Heart left ventricle (tissue), 16 donors: ENCODE data around the gene MAPK10. TPM values are rescaled to one million over a fixed set of nuclear protein-coding genes. Genes with fewer than 3 reads are reported as not detected.

ENCODE experiments used
- ATAC-seq, 4 donors: fragments of 200-7000 bp; cut with Tn5 transposase; one replicate each; pipeline ENCODE4 v1.9.1; 2020 to 2022; ENCODE audit warnings: moderate library complexity in 4 of 4, mild to moderate bottlenecking in 3 of 4, moderate number of reproducible peaks in 1 of 4
- DNase-seq, 5 donors: peaks; one replicate each; pipeline ENCODE4 v3.0.0-alpha.2; 2020
- H3K27ac ChIP-seq, 12 donors: fragments of 200-600 bp; sonication (generic) in 4 of 12; one replicate each; pipeline versions ENCODE4 v1.5.0 to v1.8.0; 2016 to 2022; ENCODE audit warnings: mild to moderate bottlenecking in 2 of 12
- H3K27me3 ChIP-seq, 9 donors: fragments of 200-600 bp; sonication (generic) in 2 of 9; one replicate each; pipeline versions ENCODE4 v1.5.1 to v1.8.0; 2016 to 2022; ENCODE audit warnings: mild to moderate bottlenecking in 3 of 9
- H3K36me3 ChIP-seq, 9 donors: fragments of 200-600 bp; sonication (generic) in 2 of 9; one replicate each; pipeline versions ENCODE4 v1.5.0 to v1.8.0; 2018 to 2022; ENCODE audit warnings: mild to moderate bottlenecking in 2 of 9
- H3K4me1 ChIP-seq, 12 donors: fragments of 200-600 bp; sonication (generic) in 4 of 12; one replicate each; pipeline versions ENCODE4 v1.5.0 to v1.8.0; 2016 to 2022; ENCODE audit warnings: mild to moderate bottlenecking in 3 of 12
- H3K4me3 ChIP-seq, 12 donors: fragments of 200-600 bp; sonication (generic) in 4 of 12; one replicate each; pipeline versions ENCODE4 v1.5.0 to v1.8.0; 2017 to 2022; ENCODE audit warnings: mild to moderate bottlenecking in 9 of 12, moderate library complexity in 4 of 12
- H3K9me3 ChIP-seq, 12 donors: fragments of 200-600 bp; sonication (generic) in 4 of 12; one replicate each; pipeline versions ENCODE4 v1.5.0 to v1.8.0; 2016 to 2022; ENCODE audit warnings: mild to moderate bottlenecking in 1 of 12
- POLR2A ChIP-seq, 2 donors: fragments of 450-650 bp; IDR thresholded peaks; one replicate each; pipeline ENCODE4 v1.6.1; 2017; ENCODE audit warnings: antibody characterized with exemption in 2 of 2, mild to moderate bottlenecking in 2 of 2, moderate library complexity in 2 of 2
- WGBS, 4 donors: extraction: QIAGEN DNeasy Blood & Tissue Kit in 2 of 4; methylation state at CpG; one replicate each; pipeline versions ENCODE4 v1.1.5 to v1.1.7; 2013 to 2018; 5-methylcytosine and 5-hydroxymethylcytosine counted together
- intact Hi-C, 10 donors: fragments of 100-400 bp; cut with DNase I; formaldehyde crosslinking; loops; one replicate each; pipeline versions ENCODE4 v1.11.1 to v1.14.2; 2022
- polyA plus RNA-seq, 2 donors: library from polyadenylated mRNA; stranded (reverse); fragments of 200-250 nt; gene quantifications; one replicate each; pipeline ENCODE4 v1.2.3, GENCODE V29; 2013
- total RNA-seq, 9 donors: library from RNA; depleted of rRNA in 2 of 9; stranded (reverse); fragments of >200 nt in 2 of 9; fragmentation: NEBNext Ultra II Directional in 3 of 9; extraction: Animal tissue kit (Norgen Biotek cat#: 25700) in 3 of 9; gene quantifications; one replicate each; pipeline versions ENCODE4 v1.1.0 to v1.2.4, GENCODE V29; 2016 to 2023
- TF ChIP-seq, protein P1 (sequence below), 12 donors: fragments of 200-600 bp; sonication (generic) in 4 of 12; IDR thresholded peaks; one replicate each; pipeline versions ENCODE4 v1.5.0 to v1.8.0; 2018 to 2022; ENCODE audit warnings: antibody characterized with exemption in 12 of 12, mild to moderate bottlenecking in 5 of 12
- donor health status: ischemic (EF 13 %, LVEDD 7.1; RV severe dilation, severe dysfunction).
- donor health status: healthy with polysubstance abuse.
- donor health status: DM: no; HTN: yes; CAD: no.
- donor health status: DM: no; HTN: no; CAD: no.
- donor health status: ischemic (EF 25% LVEDD 6.9; RV normal size, moderate dysfunction).
- donor health status: ischemic (EF 25% LVEDD 5.7; RV mildly dilated, moderate dysfunction).
- donor health status: healthy.
- donor health status: DM: yes; HTN: yes; CAD: no.
- donor health status: ischemic (EF 35%, LVEDD 5.7; RV mildly dilated, moderate dysfunction).
- donor health status: nonischemic (EF 11% LVEDD 7.7; RV severe dilation, severe dysfunction).
- donor health status: DM: yes; HTN: yes; CAD: no.
- donor health status: PGD.
- donor health status: ischemic (EF 29% LVEDD 5.4; RV normal size, mild dysfunction).
- donor health status: nonischemic (EF 23%, LVEDD 6.1; RV moderate dilation, normal function).

The MAPK10 gene
- total and polyA plus RNA-seq, 11 donors: 0.87 to 14.1 (median 2.7) TPM

DNA sequence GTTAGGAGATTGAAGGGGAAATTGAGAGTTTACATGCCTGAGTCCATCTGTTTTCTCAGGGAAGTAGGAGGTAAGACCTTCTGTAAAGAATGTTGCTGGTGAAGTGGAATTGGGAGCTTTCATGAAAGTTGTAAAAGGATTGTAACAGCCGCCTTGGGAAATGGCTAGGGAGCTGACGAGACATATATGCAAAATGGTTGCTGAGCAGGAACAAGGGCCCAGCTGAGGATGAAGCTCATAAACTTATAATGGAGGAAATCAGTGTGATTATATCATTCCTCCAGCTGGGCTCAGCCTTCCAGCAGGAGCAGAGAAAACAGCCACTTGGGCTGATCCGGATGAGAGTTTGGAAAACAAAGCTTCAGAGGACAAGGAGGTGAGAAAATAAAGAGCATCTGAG, 208.7 kb downstream of the MAPK10 start:
- TF ChIP-seq, protein P1, sequence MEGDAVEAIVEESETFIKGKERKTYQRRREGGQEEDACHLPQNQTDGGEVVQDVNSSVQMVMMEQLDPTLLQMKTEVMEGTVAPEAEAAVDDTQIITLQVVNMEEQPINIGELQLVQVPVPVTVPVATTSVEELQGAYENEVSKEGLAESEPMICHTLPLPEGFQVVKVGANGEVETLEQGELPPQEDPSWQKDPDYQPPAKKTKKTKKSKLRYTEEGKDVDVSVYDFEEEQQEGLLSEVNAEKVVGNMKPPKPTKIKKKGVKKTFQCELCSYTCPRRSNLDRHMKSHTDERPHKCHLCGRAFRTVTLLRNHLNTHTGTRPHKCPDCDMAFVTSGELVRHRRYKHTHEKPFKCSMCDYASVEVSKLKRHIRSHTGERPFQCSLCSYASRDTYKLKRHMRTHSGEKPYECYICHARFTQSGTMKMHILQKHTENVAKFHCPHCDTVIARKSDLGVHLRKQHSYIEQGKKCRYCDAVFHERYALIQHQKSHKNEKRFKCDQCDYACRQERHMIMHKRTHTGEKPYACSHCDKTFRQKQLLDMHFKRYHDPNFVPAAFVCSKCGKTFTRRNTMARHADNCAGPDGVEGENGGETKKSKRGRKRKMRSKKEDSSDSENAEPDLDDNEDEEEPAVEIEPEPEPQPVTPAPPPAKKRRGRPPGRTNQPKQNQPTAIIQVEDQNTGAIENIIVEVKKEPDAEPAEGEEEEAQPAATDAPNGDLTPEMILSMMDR (IDR thresholded peaks at IDR 0.05): no peak
- TF ChIP-seq POLR2A (IDR thresholded peaks at IDR 0.05): no peak
- Histone ChIP-seq H3K4me1 (no peaks in the 10 kb centered on the region), H3K27ac (no peak overlapping the region), H3K9me3 (no peaks in the 10 kb centered on the region), H3K27me3 (no peaks in the 10 kb centered on the region), H3K4me3 (no peak overlapping the region), H3K36me3 (no peaks in the 10 kb centered on the region)
- WGBS, 4 donors: 82 to 87% (median 85%) methylated on average over 3 of the region's 3 CpGs
- DNase-seq: no peak
- ATAC-seq: no peak
- intact Hi-C loops: no loop called here

DNA sequence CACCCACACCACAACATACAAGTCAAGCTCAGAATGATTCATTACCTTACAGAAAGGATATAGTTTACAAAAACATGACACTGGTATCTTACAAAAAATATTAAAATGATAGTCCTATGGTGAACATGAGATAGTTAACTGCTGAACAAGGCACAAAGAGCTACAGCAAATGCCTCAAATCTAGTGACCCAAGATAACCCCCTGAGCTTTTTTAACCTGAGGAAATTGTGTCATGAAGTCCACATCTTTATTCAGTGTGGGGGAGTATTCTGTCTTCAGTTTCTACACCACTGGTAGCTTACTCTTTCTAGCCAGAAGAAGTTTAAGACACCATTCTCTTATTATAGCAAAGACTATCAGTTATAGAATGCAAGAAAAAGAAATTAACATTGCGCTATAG, 218.7 kb downstream of the MAPK10 start:
- TF ChIP-seq, protein P1 (IDR thresholded peaks at IDR 0.05): no peak
- no peak for TF ChIP-seq POLR2A (IDR thresholded peaks at IDR 0.05)
- 87 to 100% (median 96%) methylated on average over 1 of the region's 1 CpG for WGBS, 4 donors
- intact Hi-C loops: no loop called here

GRCh38 chr4:86132468-86132867, 227.4 kb downstream of the MAPK10 start:
- Histone ChIP-seq H3K9me3 (no peaks in the 10 kb centered on the region), H3K27ac (no peak overlapping the region), H3K36me3 (no peaks in the 10 kb centered on the region), H3K4me1 (no peaks in the 10 kb centered on the region), H3K27me3 (no peaks in the 10 kb centered on the region), H3K4me3 (no peak overlapping the region)
- intact Hi-C loops: no loop called here
- TF ChIP-seq, protein P1 (IDR thresholded peaks at IDR 0.05): no peak
- no peak for TF ChIP-seq POLR2A (IDR thresholded peaks at IDR 0.05)
- ATAC-seq: no peak
- 90 to 94% (median 91%) methylated on average over 4 of the region's 4 CpGs for WGBS, 4 donors
- no peak for DNase-seq

More for the DNA sequence above, 218.7 kb downstream of the MAPK10 start:
- Histone ChIP-seq H3K4me3 (no peak overlapping the region), H3K27me3 (no peaks in the 10 kb centered on the region), H3K9me3 (peaks cover 0 to 6% (median 0%) of the 10 kb centered on the region in 12 donors), H3K27ac (no peak overlapping the region), H3K36me3 (no peaks in the 10 kb centered on the region), H3K4me1 (no peaks in the 10 kb centered on the region)
- ATAC-seq: no peak
- DNase-seq: no peak

DNA sequence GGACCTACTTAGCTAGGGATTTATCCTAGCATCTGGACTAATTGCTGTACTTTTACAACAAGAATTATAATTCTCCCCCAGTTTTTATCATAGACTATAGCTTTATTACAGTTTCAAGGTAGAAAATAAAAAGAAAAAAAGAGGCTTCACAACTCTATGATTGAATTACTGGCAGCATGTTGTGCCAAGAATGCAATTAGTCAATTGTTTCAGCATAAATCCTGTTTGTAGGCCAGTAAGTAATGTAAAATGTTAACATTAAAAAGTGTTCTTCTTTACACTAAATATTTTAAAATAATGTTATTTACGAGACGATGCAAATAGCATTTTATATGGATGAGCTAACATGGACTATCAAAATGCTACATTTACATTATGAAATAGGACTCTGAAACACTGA, 228.4 kb downstream of the MAPK10 start:
- intact Hi-C loops: no loop called here
- WGBS, 4 donors: 88 to 92% (median 90%) methylated on average over 2 of the region's 2 CpGs
- Histone ChIP-seq H3K36me3 (no peaks in the 10 kb centered on the region), H3K9me3 (no peaks in the 10 kb centered on the region), H3K27me3 (no peaks in the 10 kb centered on the region), H3K27ac (no peak overlapping the region), H3K4me1 (no peaks in the 10 kb centered on the region), H3K4me3 (no peak overlapping the region)
- no peak for TF ChIP-seq POLR2A (IDR thresholded peaks at IDR 0.05)
- TF ChIP-seq, protein P1 (IDR thresholded peaks at IDR 0.05): no peak
- DNase-seq (no peak), ATAC-seq (no peak)
